K562 (cell line): ENCODE data around the gene BCL7B. TPM values are rescaled to one million over a fixed set of nuclear protein-coding genes. Genes with fewer than 3 reads are reported as not detected.

Source experiments
- ATAC-seq: fragments of 200-7000 bp; cut with Tn5 transposase; 3 replicates; pipeline ENCODE4 v1.9.1; 2020; ENCODE audit warnings: moderate library complexity
- BruUV-seq: library from RNA; stranded (reverse); fragments of 400-500 nt; replicated peaks from 2 replicates; lab custom pipeline; 2021; lab: Mats Ljungman, UMichigan
- CTCF ChIA-PET: fragments of 300-600 bp; formaldehyde crosslinking; extraction: SDS; loops from one replicate; lab custom pipeline; 2021; ENCODE audit warnings: low intra/inter-chr PET ratio; lab: Yijun Ruan, JAX
- POLR2A ChIA-PET: fragments of 300-600, 350-650 bp; sonication (Branson Sonifier 250); formaldehyde crosslinking; extraction: SDS; loops from one replicate; lab custom pipeline; 2021; ENCODE audit warnings: antibody characterized with exemption, inconsistent platforms; lab: Yijun Ruan, JAX
- DNase-seq, 4 experiments: peaks; one replicate each; pipeline versions ENCODE4 v3.0.0 to v3.0.0-alpha.2; 2011 to 2018; ENCODE audit warnings: low spot score in 3 of 4, mixed read lengths in 3 of 4; ENCODE audit errors: extremely low read depth in 1 of 4
- FAIRE-seq: peaks from 2 replicates; lab custom pipeline; 2011; peaks lifted over from hg19 to GRCh38; lab: Jason Lieb, UNC
- H2AFZ ChIP-seq: 2 replicates; pipeline ENCODE4 v1.6.0; 2011; ENCODE audit warnings: low read depth, low read length, control low read depth, inconsistent platforms
- H3K27ac ChIP-seq: fragments of 200-600 bp; 3 replicates; pipeline ENCODE4 v1.8.0; 2011; ENCODE audit warnings: low read depth, mild to moderate bottlenecking, control low read depth, inconsistent platforms, low read length, moderate library complexity, mixed read lengths; ENCODE audit errors: extremely low read depth
- H3K27me3 ChIP-seq, 2 experiments: fragments of 300-600 bp in 1 of 2; 2 replicates in 1 of 2; 3 replicates in 1 of 2; pipeline versions ENCODE4 v1.6.0 to v1.8.0; 2011; ENCODE audit warnings: inconsistent platforms in 2 of 2, low read length in 2 of 2, mild to moderate bottlenecking in 1 of 2, mixed read lengths in 1 of 2, moderate library complexity in 1 of 2; ENCODE audit not compliant: control insufficient read depth in 2 of 2, insufficient read depth in 2 of 2
- H3K36me3 ChIP-seq: fragments of 300-600 bp; 3 replicates; pipeline ENCODE4 v1.8.0; 2011; ENCODE audit warnings: mild to moderate bottlenecking, low read length, inconsistent platforms; ENCODE audit not compliant: control insufficient read depth, insufficient read depth
- H3K4me1 ChIP-seq, 2 experiments: fragments of 200-600 bp in 1 of 2; replicated peaks in 1 of 2; 2 replicates in 1 of 2; 3 replicates in 1 of 2; pipeline versions ENCODE4 v1.5.1 to v1.8.0; 2011; ENCODE audit warnings: inconsistent platforms in 2 of 2, low read length in 2 of 2, mild to moderate bottlenecking in 1 of 2, mixed read lengths in 1 of 2, moderate library complexity in 1 of 2; ENCODE audit not compliant: control insufficient read depth in 2 of 2, insufficient read depth in 2 of 2
- H3K4me2 ChIP-seq: 2 replicates; pipeline ENCODE4 v1.6.1; 2011; ENCODE audit warnings: low read length, control low read depth, inconsistent platforms, mixed read lengths; ENCODE audit not compliant: insufficient read depth
- H3K4me3 ChIP-seq: fragments of 200-600 bp; sonication (generic), shearing (Covaris generic); 2 replicates; pipeline ENCODE4 v1.5.1; 2016; ENCODE audit warnings: control low read depth, inconsistent platforms
- H3K79me2 ChIP-seq: fragments of 200-600 bp; 3 replicates; pipeline ENCODE4 v1.8.0; 2011; ENCODE audit warnings: low read length, inconsistent platforms; ENCODE audit not compliant: control insufficient read depth, insufficient read depth
- H3K9ac ChIP-seq, 2 experiments: 2 replicates each; pipeline versions ENCODE4 v1.6.0 to v1.6.1; 2011; ENCODE audit warnings: low read depth in 2 of 2, low read length in 2 of 2, control low read depth in 1 of 2, inconsistent platforms in 1 of 2, mild to moderate bottlenecking in 1 of 2, mixed read lengths in 1 of 2; ENCODE audit not compliant: insufficient read depth in 1 of 2
- H3K9me1 ChIP-seq: one replicate; pipeline ENCODE4 v1.6.0; 2011; ENCODE audit warnings: inconsistent platforms, mild to moderate bottlenecking, low read length, moderate library complexity; ENCODE audit not compliant: control insufficient read depth, insufficient read depth
- H3K9me3 ChIP-seq: replicated peaks from 2 replicates; pipeline ENCODE4 v1.5.1; 2011; ENCODE audit warnings: low read depth, low read length, inconsistent platforms; ENCODE audit not compliant: control insufficient read depth, insufficient read depth
- H4K20me1 ChIP-seq: replicated peaks from 2 replicates; pipeline ENCODE4 v1.6.1; 2011; ENCODE audit warnings: low read length, inconsistent platforms, mixed read lengths; ENCODE audit not compliant: control insufficient read depth, insufficient read depth
- BCLAF1 ChIP-seq, 2 experiments: fragments of 450-650 bp in 1 of 2; IDR thresholded peaks; 2 replicates each; pipeline ENCODE4 v1.6.1; 2011 to 2017; ENCODE audit warnings: low read depth in 2 of 2, antibody characterized with exemption in 1 of 2, borderline replicate concordance in 1 of 2, low read length in 1 of 2, mild to moderate bottlenecking in 1 of 2, mixed read lengths in 1 of 2; ENCODE audit not compliant: control insufficient read depth in 1 of 2
- BRD9 ChIP-seq: fragments of 450-650 bp; IDR thresholded peaks from 2 replicates; pipeline ENCODE4 v1.6.1; 2018; ENCODE audit warnings: low read depth; ENCODE audit not compliant: partially characterized antibody
- GATAD2A ChIP-seq: fragments of 450-650 bp; IDR thresholded peaks from 2 replicates; pipeline ENCODE4 v1.6.1; 2017
- HDAC1 ChIP-seq, 2 experiments: fragments of 450-650 bp; IDR thresholded peaks; 2 replicates each; pipeline ENCODE4 v1.6.1; 2016 to 2017; ENCODE audit warnings: inconsistent platforms in 1 of 2, mild to moderate bottlenecking in 1 of 2, moderate library complexity in 1 of 2
- MBD1 ChIP-seq: fragments of 250-450 bp; sonication (Bioruptor Pico); IDR thresholded peaks from 2 replicates; pipeline ENCODE4 v1.8.0; 2022; ENCODE audit warnings: inconsistent platforms
- SETDB1 ChIP-seq: IDR thresholded peaks from one replicate; pipeline ENCODE4 v1.6.1; 2012; ENCODE audit warnings: low read length, control low read depth, inconsistent platforms
- ZNF24 ChIP-seq: fragments of 450-650 bp; IDR thresholded peaks from 2 replicates; pipeline ENCODE4 v1.6.1; 2016
- ZNF253 ChIP-seq: fragments of 250-450 bp; sonication (Bioruptor Pico); conservative IDR thresholded peaks from 2 replicates; pipeline ENCODE4 v1.6.1; 2021; ENCODE audit warnings: mild to moderate bottlenecking
- ZNF324 ChIP-seq: fragments of 250-450 bp; sonication (Bioruptor Pico); IDR thresholded peaks from 2 replicates; pipeline ENCODE4 v1.4.0; 2020; ENCODE audit warnings: mild to moderate bottlenecking
- ZNF41 ChIP-seq: fragments of 250-450 bp; sonication (Bioruptor Pico); conservative IDR thresholded peaks from 2 replicates; pipeline ENCODE4 v1.4.0; 2020; ENCODE audit warnings: mild to moderate bottlenecking
- WGBS: fragments of 100-300 bp; shearing (Covaris generic); methylation state at CpG from one replicate; pipeline ENCODE4 v1.1.6; 2016; ENCODE audit warnings: low coverage, mixed read lengths; ENCODE audit not compliant: insufficient coverage; ENCODE audit errors: missing lambda C conversion rate; 5-methylcytosine and 5-hydroxymethylcytosine counted together
- in situ Hi-C: fragments of 300-500 bp; cut with MboI; formaldehyde crosslinking; loops from 4 replicates; pipeline ENCODE4 v1.15.0; 2018; ENCODE audit warnings: inconsistent platforms, mixed read lengths
- intact Hi-C: fragments of 100-400 bp; cut with micrococcal nuclease; formaldehyde crosslinking; loops from 2 replicates; pipeline ENCODE4 v1.14.2; 2022
- polyA plus RNA-seq, 8 experiments: library from polyadenylated mRNA; depleted of rRNA in 4 of 8; stranded (reverse) in 5 of 8; unstranded in 3 of 8; fragments of >200 nt; fragmentation: Nextera tagmentation in 2 of 8; fragmentation: Illumina TruSeq in 1 of 8; extraction: Ambion mirVana in 2 of 8; extraction: Trizol in 1 of 8; gene quantifications; 2 replicates each; pipeline versions ENCODE4 v1.2.1 to v1.2.3, GENCODE V29; 2011 to 2014; ENCODE audit warnings: inconsistent platforms in 1 of 8, missing spikeins in 1 of 8
- total RNA-seq, 7 experiments: library from RNA; depleted of rRNA in 6 of 7; stranded (reverse); fragments of >200 nt in 6 of 7; fragmentation: Illumina TruSeq in 2 of 7; extraction: Trizol in 2 of 7; gene quantifications; 2 replicates each; pipeline versions ENCODE4 v1.2.1 to v1.2.3, GENCODE V29; 2011 to 2021; ENCODE audit warnings: low replicate concordance in 1 of 7

BCL7B gene
- total and polyA plus RNA-seq, 9 of the 15 experiments (the other 6 are each of a cell fraction or from before 2014, with no cell fraction given): 10.0 to 73.2 (median 32.9) TPM

DNA sequence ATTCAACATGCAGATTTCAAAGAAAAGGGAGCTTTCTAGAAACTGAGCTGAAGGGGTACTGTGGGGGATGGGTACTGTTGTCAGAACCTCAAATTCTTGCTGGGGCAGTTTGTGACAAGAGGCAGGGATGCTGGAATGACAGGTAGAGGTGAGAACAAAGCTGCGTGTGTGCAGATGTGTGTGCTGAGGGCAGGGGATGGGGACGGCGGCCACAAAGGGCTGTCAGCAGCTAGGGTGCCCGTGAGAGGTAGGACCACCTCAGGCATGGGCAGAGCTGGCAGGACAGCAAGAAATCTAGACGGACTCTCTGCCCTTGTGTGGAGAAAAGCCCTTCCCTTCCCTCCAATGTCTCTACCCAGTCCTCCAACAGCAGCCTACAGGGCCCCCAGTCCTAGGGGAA, 21.0 kb downstream of the BCL7B start:
- BruUV-seq: TSS peak; percentile 43
- Histone ChIP-seq H3K9ac (0 out of 4 replicates have a peak overlapping the region, but pooled peaks of 1 of the 2 experiments have one; percentile 23), H3K4me1 (no peaks in the 10 kb centered on the region), H4K20me1 (no peaks in the 10 kb centered on the region; the same call in 1 of the 2 replicates), H3K27me3 (no peaks in the 10 kb centered on the region), H3K4me3 (no peak overlapping the region), H3K9me1 (no peaks in the 10 kb centered on the region), H3K27ac (no peak overlapping the region), H3K79me2 (no peaks in the 10 kb centered on the region), H3K36me3 (peaks cover 56% of the 10 kb centered on the region; the same call in 2 of the 3 replicates), H3K9me3 (no peaks in the 10 kb centered on the region), H2AFZ (no peak overlapping the region), H3K4me2 (no peak overlapping the region)
- ATAC-seq (no peak), FAIRE-seq (peak; percentile 29), DNase-seq (peak in 2 of 4 experiments; percentile 11 to 13)
- in situ Hi-C loops (no loop called here), intact Hi-C loops (no loop called here)
- ChIA-PET CTCF (no interaction called here), POLR2A (interaction anchor here (0.6 to 1.1 kb wide), 2 partner anchors 14 to 20 kb away, joined by 3 to 6 read pairs; partner anchors contain the start of gene BAZ1B)
- 80% methylated on average over 5 of the region's 5 CpGs for WGBS
- TF ChIP-seq MBD1 (CRISPR knock-in tag) (no peak), ZNF324 (CRISPR knock-in tag) (no peak), BCLAF1 (IDR thresholded peaks at IDR 0.05; ENCODE audit: borderline replicate concordance in 1 of 2, control insufficient read depth in 1 of 2, low read depth in 2 of 2, low read length in 1 of 2) (no peak), BRD9 (no peak), ZNF253 (CRISPR knock-in tag) (no peak), HDAC1 (IDR thresholded peaks at IDR 0.05) (no peak), SETDB1 (no peak), GATAD2A (no peak), ZNF41 (CRISPR knock-in tag) (no peak), ZNF24 (no peak)
